Neuronal stem cell (in vitro differentiated cells): ENCODE results near the gene FEM1B.

Experiments
- DNase-seq: peaks from one replicate; pipeline ENCODE4 v3.0.0-alpha.2; 2013; ENCODE audit warnings: low spot score
- H2AFZ ChIP-seq: one replicate; pipeline ENCODE4 v1.6.1; 2013; ENCODE audit warnings: mild to moderate bottlenecking, low read length, inconsistent platforms
- H2AK5ac ChIP-seq: 2 replicates; pipeline ENCODE4 v1.6.1; 2013; ENCODE audit warnings: low read depth, mild to moderate bottlenecking, inconsistent platforms, low read length, moderate library complexity, mixed read lengths
- H2BK120ac ChIP-seq: 2 replicates; pipeline ENCODE4 v1.6.1; 2013; ENCODE audit warnings: low read depth, mild to moderate bottlenecking, inconsistent platforms, low read length, moderate library complexity, mixed read lengths
- H2BK12ac ChIP-seq: one replicate; pipeline ENCODE4 v1.6.1; 2013; ENCODE audit warnings: low read length, inconsistent platforms
- H2BK15ac ChIP-seq: 2 replicates; pipeline ENCODE4 v1.6.1; 2013; ENCODE audit warnings: mild to moderate bottlenecking, low read length, inconsistent platforms, mixed read lengths
- H2BK5ac ChIP-seq: one replicate; pipeline ENCODE4 v1.6.1; 2013; ENCODE audit warnings: inconsistent platforms, mild to moderate bottlenecking, low read length, moderate library complexity
- H3K14ac ChIP-seq: one replicate; pipeline ENCODE4 v1.6.1; 2013; ENCODE audit warnings: low read length, inconsistent platforms
- H3K18ac ChIP-seq: 2 replicates; pipeline ENCODE4 v1.6.1; 2013; ENCODE audit warnings: low read length, inconsistent platforms
- H3K23ac ChIP-seq: 2 replicates; pipeline ENCODE4 v1.6.1; 2013; ENCODE audit warnings: low read depth, mild to moderate bottlenecking, mixed read lengths, low read length, inconsistent platforms; ENCODE audit not compliant: poor library complexity
- H3K27ac ChIP-seq: replicated peaks from 3 replicates; pipeline ENCODE4 v1.5.1; 2013; ENCODE audit warnings: low read length, inconsistent platforms
- H3K27me3 ChIP-seq, 3 experiments: 2 replicates each; pipeline ENCODE4 v1.6.1; 2013; ENCODE audit warnings: low read length in 3 of 3, mild to moderate bottlenecking in 2 of 3, inconsistent platforms in 1 of 3, low read depth in 1 of 3, mixed read lengths in 1 of 3, moderate library complexity in 1 of 3; ENCODE audit not compliant: control insufficient read depth in 3 of 3, insufficient read depth in 3 of 3
- H3K36me3 ChIP-seq, 2 donors: replicated peaks in 1 of 2; 2 replicates each; pipeline ENCODE4 v1.6.1; 2013; ENCODE audit warnings: low read length in 2 of 2; ENCODE audit not compliant: control insufficient read depth in 2 of 2, insufficient read depth in 2 of 2
- H3K4ac ChIP-seq: 2 replicates; pipeline ENCODE4 v1.6.1; 2013; ENCODE audit warnings: inconsistent platforms, mild to moderate bottlenecking, low read length, moderate library complexity
- H3K4me1 ChIP-seq, 2 donors: 1 replicate in 1 of 2; 2 replicates in 1 of 2; pipeline ENCODE4 v1.6.1; 2013; ENCODE audit warnings: low read length in 2 of 2, low read depth in 1 of 2; ENCODE audit not compliant: control insufficient read depth in 2 of 2, insufficient read depth in 1 of 2
- H3K4me2 ChIP-seq: one replicate; pipeline ENCODE4 v1.6.1; 2013; ENCODE audit warnings: mild to moderate bottlenecking, low read length, inconsistent platforms; ENCODE audit not compliant: insufficient read depth, poor library complexity, severe bottlenecking
- H3K4me3 ChIP-seq, 2 donors: 2 replicates each; pipeline ENCODE4 v1.5.1; 2013; ENCODE audit warnings: low read length in 2 of 2, mild to moderate bottlenecking in 2 of 2, inconsistent platforms in 1 of 2, moderate library complexity in 1 of 2
- H3K79me1 ChIP-seq: one replicate; pipeline ENCODE4 v1.6.1; 2013; ENCODE audit warnings: low read depth, mild to moderate bottlenecking, inconsistent platforms, low read length, moderate library complexity
- H3K9ac ChIP-seq: one replicate; pipeline ENCODE4 v1.6.1; 2013; ENCODE audit warnings: mild to moderate bottlenecking, low read depth, low read length, inconsistent platforms; ENCODE audit not compliant: poor library complexity
- H3K9me3 ChIP-seq, 2 donors: replicated peaks in 1 of 2; 2 replicates each; pipeline versions ENCODE3 to v1.6.1; 2013; ENCODE audit warnings: low read length in 2 of 2, mild to moderate bottlenecking in 2 of 2, inconsistent platforms in 1 of 2, low read depth in 1 of 2, mixed read lengths in 1 of 2, moderate library complexity in 1 of 2; ENCODE audit not compliant: control insufficient read depth in 2 of 2, insufficient read depth in 1 of 2
- H4K8ac ChIP-seq: one replicate; pipeline ENCODE4 v1.6.1; 2013; ENCODE audit warnings: low read depth, mild to moderate bottlenecking, inconsistent platforms, low read length, moderate library complexity
- H4K91ac ChIP-seq: one replicate; pipeline ENCODE4 v1.6.1; 2013; ENCODE audit warnings: low read length, low read depth, mild to moderate bottlenecking, inconsistent platforms; ENCODE audit not compliant: poor library complexity
- WGBS, 2 donors: extraction: QIAGEN DNeasy Blood & Tissue Kit; methylation state at CpG; one replicate each; pipeline ENCODE4 v1.1.7; 2013; ENCODE audit warnings: missing lambda C conversion rate in 2 of 2, mixed read lengths in 1 of 2; ENCODE audit not compliant: insufficient read length in 2 of 2, insufficient replicate concordance in 1 of 2; ENCODE audit errors: extremely low coverage in 2 of 2; 5-methylcytosine and 5-hydroxymethylcytosine counted together

Gene FEM1B

DNA sequence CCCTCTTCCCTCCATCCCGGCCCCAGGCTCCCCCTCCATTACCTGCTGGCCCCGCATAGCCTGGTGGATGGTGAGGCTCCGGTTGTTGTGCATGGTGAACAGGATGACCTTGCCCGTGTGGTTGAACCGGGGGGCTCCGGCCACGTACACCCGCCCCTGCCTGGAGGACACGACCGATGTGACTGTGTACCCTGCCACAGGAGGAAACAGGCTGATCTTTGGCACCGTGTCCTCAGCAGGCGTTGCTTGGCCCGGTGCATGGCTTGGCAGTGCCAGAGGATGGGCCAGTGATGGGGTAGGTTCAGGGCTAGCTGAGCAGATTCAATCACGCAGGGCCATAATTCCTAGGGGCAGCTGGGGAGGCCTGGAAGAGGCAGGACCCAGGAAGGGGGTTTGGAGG, 58.1 kb downstream of the FEM1B start:
- Histone ChIP-seq H3K23ac (peak overlapping the region; percentile 85), H3K4ac (no peak overlapping the region), H4K8ac (no peak overlapping the region), H2AK5ac (peak overlapping the region; percentile 97), H2BK15ac (peak overlapping the region; percentile 32), H2BK120ac (no peak overlapping the region), H3K18ac (peak overlapping the region; percentile 82), H3K27ac (no peak overlapping the region), H3K9ac (no peak overlapping the region), H2BK12ac (peak overlapping the region; percentile 42), H3K36me3 (no peaks in the 10 kb centered on the region), H4K91ac (no peak overlapping the region), H3K9me3 (no peaks in the 10 kb centered on the region), H3K4me2 (no peak overlapping the region), H3K27me3 (peaks cover 0 to 23% (median 0%) of the 10 kb centered on the region in 3 experiments), H3K4me1 (peaks cover 5 to 10% of the 10 kb centered on the region in 2 donors), H2BK5ac (no peak overlapping the region), H3K4me3 (no peak overlapping the region), H2AFZ (no peak overlapping the region), H3K79me1 (no peaks in the 10 kb centered on the region), H3K14ac (no peak overlapping the region)
- no CpG with 5 or more reads among the region's 14 CpGs for WGBS, 2 donors
- no peak for DNase-seq

DNA sequence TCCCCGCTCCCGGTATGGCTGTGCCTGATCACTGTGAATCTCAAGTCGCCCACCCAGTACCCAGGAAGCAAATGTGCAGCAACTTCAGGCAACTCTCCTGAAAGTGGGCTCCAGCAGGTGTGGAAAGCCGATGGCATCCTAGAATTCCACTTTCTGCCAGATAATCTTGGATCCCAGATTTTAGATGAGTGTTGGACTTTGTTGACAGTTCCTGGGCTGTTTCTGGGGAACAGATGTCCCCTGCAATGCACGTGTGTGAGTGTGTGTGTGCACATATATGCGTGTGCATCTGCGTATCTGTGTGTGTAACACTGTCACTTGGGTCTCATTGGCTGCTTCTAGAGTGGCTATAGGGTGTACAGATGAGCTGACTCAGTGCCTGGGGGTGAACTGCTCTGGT, 59.0 kb downstream of the FEM1B start:
- no peak overlapping the region for H3K4me2 ChIP-seq
- H3K14ac ChIP-seq, result no peak overlapping the region
- peaks cover 0 to 26% (median 0%) of the 10 kb centered on the region in 3 experiments for H3K27me3 ChIP-seq
- no peak overlapping the region for H2BK15ac ChIP-seq
- no peak for DNase-seq
- no peaks in the 10 kb centered on the region for H3K9me3 ChIP-seq
- H2AK5ac ChIP-seq, result peak overlapping the region; percentile 43
- no peaks in the 10 kb centered on the region for H3K79me1 ChIP-seq
- H4K8ac ChIP-seq, result no peak overlapping the region
- no peak overlapping the region for H3K4ac ChIP-seq
- no peak overlapping the region for H3K27ac ChIP-seq
- no peak overlapping the region for H3K9ac ChIP-seq
- no peak overlapping the region for H3K23ac ChIP-seq
- no peak overlapping the region for H2BK120ac ChIP-seq
- no peak overlapping the region for H2BK12ac ChIP-seq
- H3K4me3 ChIP-seq, result no peak overlapping the region
- H3K18ac ChIP-seq, result no peak overlapping the region
- no peaks in the 10 kb centered on the region for H3K36me3 ChIP-seq
- no peak overlapping the region for H2AFZ ChIP-seq
- no CpG with 5 or more reads among the region's 7 CpGs for WGBS, 2 donors
- no peak overlapping the region for H2BK5ac ChIP-seq
- peaks cover 0 to 1% of the 10 kb centered on the region in 2 donors for H3K4me1 ChIP-seq
- H4K91ac ChIP-seq, result no peak overlapping the region

DNA sequence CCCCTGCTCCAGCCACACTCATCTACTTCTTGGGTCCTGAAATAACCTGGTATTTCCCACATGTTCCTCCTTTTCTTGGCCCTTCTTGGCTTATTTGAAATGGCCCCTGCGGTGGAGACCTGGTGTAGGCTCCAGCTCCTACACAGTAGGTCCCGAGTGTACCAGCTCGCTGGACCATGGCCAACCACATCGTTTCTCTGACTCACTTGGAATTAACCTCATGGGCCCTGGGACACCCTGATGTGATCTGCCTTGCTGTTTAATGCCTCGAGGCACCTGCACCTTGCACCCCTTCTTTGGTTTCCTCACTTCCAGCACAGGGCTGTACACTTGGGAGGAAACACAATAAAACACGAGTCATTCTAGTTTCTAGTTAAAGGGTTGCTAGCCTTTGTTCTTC, 60.3 kb downstream of the FEM1B start:
- Histone ChIP-seq H4K8ac (no peak overlapping the region), H2AK5ac (peak overlapping the region; percentile 43), H3K79me1 (no peaks in the 10 kb centered on the region), H3K23ac (no peak overlapping the region), H3K14ac (no peak overlapping the region), H3K9ac (no peak overlapping the region), H3K4ac (no peak overlapping the region), H3K4me3 (no peak overlapping the region), H3K36me3 (no peaks in the 10 kb centered on the region), H2BK5ac (no peak overlapping the region), H4K91ac (no peak overlapping the region), H2BK15ac (no peak overlapping the region), H2AFZ (no peak overlapping the region), H3K4me1 (no peaks in the 10 kb centered on the region), H3K9me3 (no peaks in the 10 kb centered on the region), H2BK120ac (no peak overlapping the region), H3K18ac (no peak overlapping the region), H3K27ac (no peak overlapping the region), H3K4me2 (no peak overlapping the region), H3K27me3 (peaks cover 0 to 26% (median 0%) of the 10 kb centered on the region in 3 experiments), H2BK12ac (no peak overlapping the region)
- no CpG with 5 or more reads among the region's 6 CpGs for WGBS, 2 donors
- no peak for DNase-seq

DNA sequence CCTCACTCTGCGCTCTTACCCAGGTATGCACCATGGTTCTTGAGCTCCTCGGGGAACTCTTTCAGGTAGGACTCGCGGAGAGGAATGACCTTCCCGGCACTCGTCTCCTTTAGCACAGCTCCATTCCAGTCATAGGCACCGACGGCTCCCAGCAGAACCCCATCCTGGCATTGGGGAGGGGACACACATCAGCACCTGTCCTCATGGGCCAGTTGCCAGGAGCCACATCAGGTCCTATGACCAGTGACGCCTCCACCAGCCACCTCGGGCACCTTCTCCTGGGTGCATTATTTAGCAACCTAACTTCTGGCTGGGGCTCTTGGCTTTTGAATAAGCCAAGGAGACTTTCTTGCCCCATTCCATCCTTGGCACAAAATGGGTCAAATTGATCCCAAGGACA, 61.9 kb downstream of the FEM1B start:
- Histone ChIP-seq H4K91ac (no peak overlapping the region), H3K14ac (no peak overlapping the region), H2BK12ac (no peak overlapping the region), H2BK120ac (no peak overlapping the region), H2AFZ (no peak overlapping the region), H2AK5ac (no peak overlapping the region), H3K4ac (no peak overlapping the region), H3K4me3 (no peak overlapping the region), H3K9ac (no peak overlapping the region), H3K18ac (no peak overlapping the region), H3K27ac (no peak overlapping the region), H2BK15ac (no peak overlapping the region), H3K4me2 (no peak overlapping the region), H3K36me3 (no peaks in the 10 kb centered on the region), H3K9me3 (no peaks in the 10 kb centered on the region), H3K23ac (no peak overlapping the region), H4K8ac (no peak overlapping the region), H3K27me3 (peaks cover 0 to 28% (median 0%) of the 10 kb centered on the region in 3 experiments), H2BK5ac (no peak overlapping the region), H3K79me1 (no peaks in the 10 kb centered on the region), H3K4me1 (no peaks in the 10 kb centered on the region)
- no CpG with 5 or more reads among the region's 10 CpGs for WGBS, 2 donors
- DNase-seq, result no peak
